HFFc6 (cell line): Measurements from ENCODE around the gene PSMB9. TPM values are rescaled to one million over a fixed set of nuclear protein-coding genes. Genes with fewer than 3 reads are reported as not detected.

Experiments used
- DNase-seq: peaks from one replicate; pipeline ENCODE4 v3.0.0-alpha.2; 2018
- H3K27ac Mint-ChIP-seq: 2 replicates; pipeline ENCODE4 v1.8.0; 2020; ENCODE audit warnings: mild to moderate bottlenecking, mixed read lengths
- H3K27me3 Mint-ChIP-seq: 2 replicates; pipeline ENCODE4 v1.8.0; 2021; ENCODE audit warnings: mild to moderate bottlenecking, moderate library complexity, mixed read lengths; ENCODE audit not compliant: insufficient read depth
- H3K36me3 Mint-ChIP-seq: 2 replicates; pipeline ENCODE4 v1.8.0; 2021; ENCODE audit warnings: low read depth, mixed read lengths
- H3K4me1 Mint-ChIP-seq: 2 replicates; pipeline ENCODE4 v1.8.0; 2020; ENCODE audit warnings: low read depth, mixed read lengths
- H3K4me3 Mint-ChIP-seq: 2 replicates; pipeline ENCODE4 v1.8.0; 2020; ENCODE audit warnings: mild to moderate bottlenecking, moderate library complexity, mixed read lengths
- H3K9me3 Mint-ChIP-seq: 2 replicates; pipeline ENCODE4 v1.8.0; 2020; ENCODE audit warnings: mild to moderate bottlenecking, mixed read lengths
- total RNA-seq, 6 experiments: library from RNA; stranded (reverse); fragmentation: NEBNext Ultra II Directional; extraction: Animal tissue kit (Norgen Biotek cat#: 25700); gene quantifications; 2 replicates in 1 of 6; 3 replicates in 5 of 6; pipeline ENCODE4 v1.2.3, GENCODE V29; 2021
- TF ChIP-seq, protein P1 (sequence below): fragments of 200-600 bp; sonication (generic); IDR thresholded peaks from 2 replicates; pipeline ENCODE4 v1.5.0; 2021; ENCODE audit warnings: antibody characterized with exemption, mild to moderate bottlenecking

Gene PSMB9
- total RNA-seq, 6 experiments from 2014 or later = 4.9 to 23.9 (median 20.9) TPM

DNA sequence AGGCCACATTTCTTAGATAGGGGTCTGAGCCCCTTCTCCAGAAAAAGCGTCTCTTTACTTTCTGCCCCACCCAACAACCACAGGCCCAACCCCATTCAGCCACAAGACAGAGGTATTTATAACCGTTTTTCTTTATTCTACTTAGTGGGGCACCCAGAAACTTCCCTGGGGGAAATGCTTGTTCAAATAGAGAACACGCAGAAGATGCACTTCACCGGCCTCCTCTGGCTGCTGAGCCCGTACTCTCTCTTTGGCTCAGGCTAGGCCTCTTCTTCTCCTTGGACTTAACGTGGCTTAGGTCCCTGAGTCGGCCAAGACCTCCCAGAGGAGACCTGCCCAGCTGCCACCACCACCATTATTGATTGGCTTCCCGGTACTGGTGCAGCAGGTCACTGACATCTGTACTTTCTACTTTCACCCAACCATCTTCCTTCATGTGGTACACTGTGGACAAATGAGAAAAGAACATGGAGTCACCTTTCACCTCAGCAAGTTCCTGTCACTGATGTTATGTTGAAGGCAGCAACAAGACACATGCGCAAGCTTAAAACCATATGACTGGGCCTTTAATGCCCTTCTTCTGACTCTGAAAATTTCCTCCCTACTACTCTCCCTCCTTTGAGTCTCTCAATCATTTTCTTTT lies 13.3 kb upstream of the PSMB9 start:
- peaks cover 48% of the 10 kb centered on the region for H3K4me1 Mint-ChIP-seq
- H3K27ac Mint-ChIP-seq = no peak overlapping the region
- no peaks in the 10 kb centered on the region for H3K9me3 Mint-ChIP-seq
- no peak overlapping the region for H3K4me3 Mint-ChIP-seq
- H3K27me3 Mint-ChIP-seq = peaks cover 6% of the 10 kb centered on the region
- no peak for DNase-seq
- TF ChIP-seq, protein P1, sequence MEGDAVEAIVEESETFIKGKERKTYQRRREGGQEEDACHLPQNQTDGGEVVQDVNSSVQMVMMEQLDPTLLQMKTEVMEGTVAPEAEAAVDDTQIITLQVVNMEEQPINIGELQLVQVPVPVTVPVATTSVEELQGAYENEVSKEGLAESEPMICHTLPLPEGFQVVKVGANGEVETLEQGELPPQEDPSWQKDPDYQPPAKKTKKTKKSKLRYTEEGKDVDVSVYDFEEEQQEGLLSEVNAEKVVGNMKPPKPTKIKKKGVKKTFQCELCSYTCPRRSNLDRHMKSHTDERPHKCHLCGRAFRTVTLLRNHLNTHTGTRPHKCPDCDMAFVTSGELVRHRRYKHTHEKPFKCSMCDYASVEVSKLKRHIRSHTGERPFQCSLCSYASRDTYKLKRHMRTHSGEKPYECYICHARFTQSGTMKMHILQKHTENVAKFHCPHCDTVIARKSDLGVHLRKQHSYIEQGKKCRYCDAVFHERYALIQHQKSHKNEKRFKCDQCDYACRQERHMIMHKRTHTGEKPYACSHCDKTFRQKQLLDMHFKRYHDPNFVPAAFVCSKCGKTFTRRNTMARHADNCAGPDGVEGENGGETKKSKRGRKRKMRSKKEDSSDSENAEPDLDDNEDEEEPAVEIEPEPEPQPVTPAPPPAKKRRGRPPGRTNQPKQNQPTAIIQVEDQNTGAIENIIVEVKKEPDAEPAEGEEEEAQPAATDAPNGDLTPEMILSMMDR = no peak
- peaks cover 15% of the 10 kb centered on the region for H3K36me3 Mint-ChIP-seq

DNA sequence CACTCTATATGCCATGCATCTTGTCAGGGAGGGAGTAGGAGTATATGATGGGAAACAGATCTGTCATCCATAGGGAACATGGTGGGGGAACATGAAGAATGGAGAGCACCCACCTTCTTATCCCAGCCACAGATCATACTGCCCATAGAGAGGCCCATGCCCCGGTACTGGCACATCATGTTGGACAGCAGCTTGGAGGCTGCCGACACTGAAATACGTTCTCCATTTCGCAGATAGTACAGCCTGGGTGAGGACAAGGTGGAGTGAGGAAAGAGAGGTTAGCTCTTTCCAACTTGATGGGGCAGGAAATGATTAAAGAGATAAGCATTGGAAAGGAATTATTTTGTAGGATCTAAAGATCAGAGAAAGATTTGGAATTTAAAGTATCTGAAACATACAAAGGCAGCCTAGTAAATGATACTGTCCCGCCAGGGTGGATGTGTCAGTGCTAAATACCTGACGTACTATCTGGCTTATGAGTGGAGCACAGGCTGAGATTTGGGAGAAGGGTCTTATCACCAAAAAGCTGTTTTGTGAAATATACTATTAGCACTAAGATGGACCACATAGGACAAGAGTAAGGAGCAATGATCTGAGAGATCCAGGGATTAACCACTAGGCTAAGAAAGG lies 11.9 kb upstream of the PSMB9 start:
- DNase-seq = no peak
- peaks cover 34% of the 10 kb centered on the region for H3K4me1 Mint-ChIP-seq
- TF ChIP-seq, protein P1 = no peak
- H3K27me3 Mint-ChIP-seq = peaks cover 6% of the 10 kb centered on the region
- H3K9me3 Mint-ChIP-seq = no peaks in the 10 kb centered on the region
- no peak overlapping the region for H3K4me3 Mint-ChIP-seq
- H3K36me3 Mint-ChIP-seq = peaks cover 18% of the 10 kb centered on the region
- peak overlapping the region; percentile 8; the same call in 1 of the 2 replicates for H3K27ac Mint-ChIP-seq

DNA sequence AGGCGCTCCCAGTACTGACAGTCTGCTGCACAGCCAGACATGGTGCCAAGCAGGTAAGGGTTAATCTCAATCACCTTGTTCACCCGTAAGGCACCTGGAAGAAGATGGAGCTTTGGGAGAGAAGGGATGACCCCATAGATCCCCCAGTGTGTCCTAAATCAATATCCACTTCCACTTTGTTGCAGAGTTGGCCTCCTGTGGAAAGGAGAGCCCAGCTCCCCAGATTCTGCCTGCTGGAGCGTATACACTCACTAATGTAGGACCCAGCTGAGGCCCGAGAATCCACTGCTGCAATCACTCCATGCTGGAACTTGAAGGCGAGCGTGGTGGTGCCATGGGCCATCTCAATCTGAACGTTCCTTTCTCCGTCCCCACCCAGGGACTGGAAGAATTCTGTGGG lies 11.3 kb upstream of the PSMB9 start:
- peaks cover 6% of the 10 kb centered on the region for H3K27me3 Mint-ChIP-seq
- peaks cover 23% of the 10 kb centered on the region for H3K36me3 Mint-ChIP-seq
- no peaks in the 10 kb centered on the region for H3K9me3 Mint-ChIP-seq
- H3K4me1 Mint-ChIP-seq = peaks cover 29% of the 10 kb centered on the region
- H3K27ac Mint-ChIP-seq = peak overlapping the region; percentile 98
- TF ChIP-seq, protein P1 = no peak
- DNase-seq = no peak
- H3K4me3 Mint-ChIP-seq = peak overlapping the region; percentile 99

DNA sequence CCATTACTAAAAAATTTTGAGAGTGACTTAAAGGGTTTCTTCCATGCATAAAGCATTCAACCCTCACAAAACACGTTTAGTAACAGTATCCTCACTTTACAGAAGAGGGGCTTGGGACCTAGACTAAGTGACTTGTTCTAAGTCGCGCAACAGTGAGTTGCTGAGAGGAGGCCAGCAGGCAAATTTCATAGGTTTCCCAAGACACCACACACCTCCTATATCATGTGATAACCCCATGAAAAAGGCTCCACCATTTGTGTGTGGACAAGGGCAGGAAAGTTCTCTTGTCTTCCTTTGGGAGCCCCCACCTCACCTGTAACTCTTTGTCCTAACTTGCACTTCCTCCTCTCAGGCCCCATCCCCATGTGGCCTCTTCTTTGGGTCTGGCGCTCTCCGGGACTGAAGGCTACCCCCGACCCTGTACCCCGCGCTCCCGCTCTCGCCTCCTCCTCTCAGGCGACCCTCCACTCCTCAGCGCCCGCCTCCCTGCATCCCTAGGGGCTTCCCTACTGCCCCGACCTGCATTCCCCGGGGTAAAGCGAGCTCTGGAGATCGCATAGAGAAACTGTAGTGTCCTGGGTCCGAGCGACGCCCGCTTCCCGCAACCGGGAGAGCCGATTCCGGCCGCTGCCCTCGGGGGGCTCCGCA lies 10.5 kb upstream of the PSMB9 start:
- H3K4me3 Mint-ChIP-seq = peak overlapping the region; percentile 99
- H3K27ac Mint-ChIP-seq = peak overlapping the region; percentile 98
- H3K27me3 Mint-ChIP-seq = peaks cover 6% of the 10 kb centered on the region
- TF ChIP-seq, protein P1 = no peak
- peaks cover 28% of the 10 kb centered on the region for H3K4me1 Mint-ChIP-seq
- H3K9me3 Mint-ChIP-seq = no peaks in the 10 kb centered on the region
- peaks cover 30% of the 10 kb centered on the region for H3K36me3 Mint-ChIP-seq
- DNase-seq = no peak

DNA sequence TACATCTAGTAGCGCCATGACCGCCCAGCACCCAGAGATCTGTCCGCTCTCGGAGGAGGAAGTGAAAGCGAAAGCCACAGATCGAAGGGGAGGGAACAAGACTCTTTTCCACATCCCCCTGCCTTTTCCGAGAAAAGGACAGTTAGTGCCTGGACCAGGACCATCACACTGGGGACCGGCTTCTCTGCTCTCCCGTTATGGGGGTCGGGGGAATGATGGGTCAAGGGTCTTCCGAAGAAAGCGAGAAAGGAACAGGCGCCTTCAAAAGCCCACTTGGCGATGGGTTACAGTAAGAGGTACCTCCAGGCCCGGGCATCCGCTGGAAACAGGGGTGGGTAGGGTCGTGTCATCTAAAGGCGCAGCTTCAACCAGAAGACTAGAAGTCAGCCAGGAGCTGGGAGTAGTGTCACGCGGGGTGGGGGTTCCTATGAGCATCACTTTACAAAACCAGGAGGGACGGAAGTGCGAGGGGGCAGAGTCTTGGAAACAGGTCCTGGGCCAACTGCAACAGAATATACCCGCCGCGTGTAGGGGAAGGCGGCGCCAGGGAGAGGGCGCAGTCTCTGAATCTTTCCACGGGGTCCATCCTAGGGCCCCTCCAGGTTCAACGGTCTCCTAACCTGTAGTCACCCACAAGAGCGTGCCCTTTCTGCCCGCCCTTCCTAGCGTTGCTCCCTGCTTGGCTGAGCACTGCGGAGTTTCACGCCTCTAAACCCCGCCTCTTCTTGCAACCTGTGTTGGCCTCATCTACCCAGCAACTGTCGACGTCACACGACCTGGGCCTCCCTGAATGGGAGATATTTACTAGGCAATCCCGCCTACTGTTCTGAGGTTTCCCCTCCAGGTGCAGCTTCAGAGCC lies 9.8 kb upstream of the PSMB9 start, which contains the start of gene PSMB8:
PSMB8 (minus strand) TSS at position 69 of the 860 bp plus-strand sequence; CDS start at position 18, 51 bp downstream.
- Mint-ChIP-seq H3K27ac (peak within 1 kb of the TSS; percentile 98), H3K27me3 (peaks cover 6% of the 10 kb centered on the region), H3K36me3 (peaks cover 38% of the 10 kb centered on the region)

More for the DNA sequence above, 9.8 kb upstream of the PSMB9 start, which contains the start of gene PSMB8:
- Mint-ChIP-seq H3K4me3 (peak within 1 kb of the TSS; percentile 99), H3K4me1 (peaks cover 28% of the 10 kb centered on the region), H3K9me3 (no peaks in the 10 kb centered on the region)
- TF ChIP-seq, protein P1 = peak; percentile 59
- peak; percentile 90 for DNase-seq
